ENCODE results near the gene TESMIN. TPM values are rescaled to one million over a fixed set of nuclear protein-coding genes. Genes with fewer than 3 reads are reported as not detected.

TESMIN gene
- total and polyA plus RNA-seq, 2 of the 4 experiments (the other 2 are of a cell fraction) = 0.90 to 2.2 TPM

GRCh38 chr11:68715456-68716122 is 35.7 kb downstream of the TESMIN start:
- ChIA-PET POLR2A (ENCODE audit: unreplicated experiment) (no interaction called here), CTCF (no interaction called here)
- H2BK15ac ChIP-seq (ENCODE audit: low read depth, low read length) = no peak overlapping the region
- no peak for TF ChIP-seq USF2 (IDR thresholded peaks at IDR 0.05; ENCODE audit: low read depth, low read length)
- TF ChIP-seq MXI1 (IDR thresholded peaks at IDR 0.05; ENCODE audit: borderline replicate concordance, low read depth, low read length) = no peak
- no peak for TF ChIP-seq NFE2L2 (IDR thresholded peaks at IDR 0.05; ENCODE audit: low read depth, low read length)
- TF ChIP-seq CEBPB (IDR thresholded peaks at IDR 0.05; ENCODE audit: low read depth, low read length) = no peak
- TF ChIP-seq RFX5 (IDR thresholded peaks at IDR 0.05; ENCODE audit: low read depth, low read length) = no peak
- TF ChIP-seq, protein P1, sequence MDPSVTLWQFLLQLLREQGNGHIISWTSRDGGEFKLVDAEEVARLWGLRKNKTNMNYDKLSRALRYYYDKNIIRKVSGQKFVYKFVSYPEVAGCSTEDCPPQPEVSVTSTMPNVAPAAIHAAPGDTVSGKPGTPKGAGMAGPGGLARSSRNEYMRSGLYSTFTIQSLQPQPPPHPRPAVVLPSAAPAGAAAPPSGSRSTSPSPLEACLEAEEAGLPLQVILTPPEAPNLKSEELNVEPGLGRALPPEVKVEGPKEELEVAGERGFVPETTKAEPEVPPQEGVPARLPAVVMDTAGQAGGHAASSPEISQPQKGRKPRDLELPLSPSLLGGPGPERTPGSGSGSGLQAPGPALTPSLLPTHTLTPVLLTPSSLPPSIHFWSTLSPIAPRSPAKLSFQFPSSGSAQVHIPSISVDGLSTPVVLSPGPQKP (IDR thresholded peaks at IDR 0.05; ENCODE audit: borderline replicate concordance, low read depth, low read length) = no peak
- TF ChIP-seq, protein P2, sequence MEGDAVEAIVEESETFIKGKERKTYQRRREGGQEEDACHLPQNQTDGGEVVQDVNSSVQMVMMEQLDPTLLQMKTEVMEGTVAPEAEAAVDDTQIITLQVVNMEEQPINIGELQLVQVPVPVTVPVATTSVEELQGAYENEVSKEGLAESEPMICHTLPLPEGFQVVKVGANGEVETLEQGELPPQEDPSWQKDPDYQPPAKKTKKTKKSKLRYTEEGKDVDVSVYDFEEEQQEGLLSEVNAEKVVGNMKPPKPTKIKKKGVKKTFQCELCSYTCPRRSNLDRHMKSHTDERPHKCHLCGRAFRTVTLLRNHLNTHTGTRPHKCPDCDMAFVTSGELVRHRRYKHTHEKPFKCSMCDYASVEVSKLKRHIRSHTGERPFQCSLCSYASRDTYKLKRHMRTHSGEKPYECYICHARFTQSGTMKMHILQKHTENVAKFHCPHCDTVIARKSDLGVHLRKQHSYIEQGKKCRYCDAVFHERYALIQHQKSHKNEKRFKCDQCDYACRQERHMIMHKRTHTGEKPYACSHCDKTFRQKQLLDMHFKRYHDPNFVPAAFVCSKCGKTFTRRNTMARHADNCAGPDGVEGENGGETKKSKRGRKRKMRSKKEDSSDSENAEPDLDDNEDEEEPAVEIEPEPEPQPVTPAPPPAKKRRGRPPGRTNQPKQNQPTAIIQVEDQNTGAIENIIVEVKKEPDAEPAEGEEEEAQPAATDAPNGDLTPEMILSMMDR (conservative IDR thresholded peaks at IDR 0.05; ENCODE audit: low read depth, low read length) = no peak
- no peak for TF ChIP-seq BHLHE40 (IDR thresholded peaks at IDR 0.05; ENCODE audit: low read depth, low read length)
- no peak for TF ChIP-seq MAZ (IDR thresholded peaks at IDR 0.05; ENCODE audit: borderline replicate concordance, low read depth, low read length)
- TF ChIP-seq RAD21 (IDR thresholded peaks at IDR 0.05; ENCODE audit: low read length) = no peak
- no peak for TF ChIP-seq CHD1 (IDR thresholded peaks at IDR 0.05; ENCODE audit: low read depth, low read length)
- dilution Hi-C loops (cut with HindIII; ENCODE audit: low sequenced_read_pairs, unreplicated experiment) = no loop called here
- no peaks in the 10 kb centered on the region for H3K4me1 ChIP-seq (ENCODE audit: control insufficient read depth, insufficient read depth, low read length)
- in situ Hi-C loops (cut with MboI; ENCODE audit: low sequenced_read_pairs) = no loop called here
- H3K27me3 ChIP-seq (ENCODE audit: control insufficient read depth, insufficient read depth, low read length) = peaks cover 59% of the 10 kb centered on the region
- H2AFZ ChIP-seq (replicated peaks; ENCODE audit: low read length, poor library complexity) = no peak overlapping the region
- no CpG with 5 or more reads among the region's 11 CpGs for WGBS, 2 experiments (ENCODE audit: extremely low coverage in 2 of 2, insufficient read length in 1 of 2)
- no peaks in the 10 kb centered on the region for H3K36me3 ChIP-seq (ENCODE audit: control insufficient read depth, insufficient read depth, low read length)
- peaks cover 16% of the 10 kb centered on the region for H3K9me3 ChIP-seq (ENCODE audit: control insufficient read depth, insufficient read depth, low read length)
- no peaks in the 10 kb centered on the region; the same call in 1 of the 2 replicates for H3K9me1 ChIP-seq (ENCODE audit: insufficient read depth, low read length)
- H4K91ac ChIP-seq (ENCODE audit: insufficient read depth, low read depth, low read length) = no peak overlapping the region
- H2AK9ac ChIP-seq (replicated peaks; ENCODE audit: low read depth, low read length, poor library complexity) = no peak overlapping the region
- no peaks in the 10 kb centered on the region for H3K79me1 ChIP-seq (ENCODE audit: low read depth in 1 of 2, low read length in 2 of 2)
- no peak overlapping the region for H3K9ac ChIP-seq (ENCODE audit: low read depth, low read length)
- H2BK5ac ChIP-seq (ENCODE audit: low read depth, low read length, poor library complexity, severe bottlenecking) = no peak overlapping the region
- H2BK20ac ChIP-seq (ENCODE audit: low read depth, low read length) = no peak overlapping the region
- DNase-seq (no peak), ATAC-seq (ENCODE audit: low read depth) (no peak)
- no peak overlapping the region for H3K27ac ChIP-seq (ENCODE audit: insufficient read depth, low read length)
- H3K18ac ChIP-seq (ENCODE audit: low read depth, low read length) = no peak overlapping the region
- no peak overlapping the region for H3K56ac ChIP-seq (ENCODE audit: extremely low read depth, insufficient read depth, low read length)
- H3K4me2 ChIP-seq (ENCODE audit: low read depth, low read length) = no peak overlapping the region
- intact Hi-C loops (cut with micrococcal nuclease) = no loop called here
- no peaks in the 10 kb centered on the region; the same call in 1 of the 2 replicates for H4K20me1 ChIP-seq (ENCODE audit: insufficient read depth, low read length)
- H3K4me3 ChIP-seq (ENCODE audit: insufficient read depth, low read depth, low read length) = no peak overlapping the region
- H3K14ac ChIP-seq (replicated peaks; ENCODE audit: low read depth, low read length) = no peak overlapping the region
- no peak overlapping the region for H2AK5ac ChIP-seq (ENCODE audit: low read depth, low read length)
- no peak overlapping the region for H3K23ac ChIP-seq (ENCODE audit: low read depth, low read length)
- BruUV-seq (replicated peaks) = no TSS peak
- no peak overlapping the region for H2BK120ac ChIP-seq (ENCODE audit: low read depth, low read length)
- no peak overlapping the region for H3K4ac ChIP-seq (ENCODE audit: low read depth, low read length)
- H4K5ac ChIP-seq (ENCODE audit: low read depth, low read length) = no peak overlapping the region
- H4K8ac ChIP-seq (ENCODE audit: low read depth in 2 of 2, low read length in 2 of 2) = no peak overlapping the region

All from IMR-90 (cell line).